H54 (cell line): ENCODE data around the gene SEPTIN5.

ENCODE experiments used
- DNase-seq: peaks from one replicate; pipeline ENCODE4 v3.0.0; 2011; ENCODE audit warnings: low spot score, mixed read lengths; ENCODE audit not compliant: insufficient read length
- FAIRE-seq: peaks from 3 replicates; lab custom pipeline; 2011; peaks lifted over from hg19 to GRCh38; lab: Jason Lieb, UNC
- POLR2A ChIP-seq: IDR thresholded peaks from 2 replicates; pipeline ENCODE4 v1.6.1; 2011; ENCODE audit warnings: low read depth, mild to moderate bottlenecking, low read length

SEPTIN5 gene

GRCh38 chr22:19747551-19747950 lies 33.2 kb downstream of the SEPTIN5 start:
- FAIRE-seq (no peak), DNase-seq (no peak)
- TF ChIP-seq POLR2A = no peak

- no peak for TF ChIP-seq POLR2A
- DNase-seq (no peak), FAIRE-seq (no peak)
These were observed 33.8 kb downstream of the SEPTIN5 start for GRCh38 chr22:19748139-19748538.

- TF ChIP-seq POLR2A = no peak
- no peak for FAIRE-seq
These were observed 34.8 kb downstream of the SEPTIN5 start for GRCh38 chr22:19748991-19749664.

GRCh38 chr22:19749876-19750275 lies 35.6 kb downstream of the SEPTIN5 start:
- no peak for DNase-seq
- no peak for FAIRE-seq
- TF ChIP-seq POLR2A = no peak

More at GRCh38 chr22:19748991-19749664, 34.8 kb downstream of the SEPTIN5 start:
- DNase-seq = no peak

- DNase-seq (peak; percentile 46), FAIRE-seq (no peak)
- no peak for TF ChIP-seq POLR2A
These were observed 36.5 kb downstream of the SEPTIN5 start for GRCh38 chr22:19750507-19751490.

- FAIRE-seq = no peak
- DNase-seq = no peak
- TF ChIP-seq POLR2A = no peak
These were observed 37.4 kb downstream of the SEPTIN5 start for GRCh38 chr22:19751497-19752245.

- TF ChIP-seq POLR2A = no peak
- DNase-seq = no peak
- FAIRE-seq = no peak
These were observed 39.0 kb downstream of the SEPTIN5 start for GRCh38 chr22:19753090-19753842.

GRCh38 chr22:19753996-19754700 lies 39.8 kb downstream of the SEPTIN5 start:
- no peak for TF ChIP-seq POLR2A
- no peak for FAIRE-seq
- no peak for DNase-seq

- FAIRE-seq (no peak), DNase-seq (no peak)
- no peak for TF ChIP-seq POLR2A
These were observed 40.4 kb downstream of the SEPTIN5 start for GRCh38 chr22:19754701-19755144.

GRCh38 chr22:19755145-19755710 lies 40.9 kb downstream of the SEPTIN5 start:
- no peak for TF ChIP-seq POLR2A
- DNase-seq (no peak), FAIRE-seq (no peak)

- TF ChIP-seq POLR2A = no peak
- DNase-seq (no peak), FAIRE-seq (no peak)
These were observed 41.5 kb downstream of the SEPTIN5 start for GRCh38 chr22:19755722-19756287.
